Panc1 (cell line): Measurements from ENCODE around the gene TIRAP.

Source experiments
- CTCF ChIP-seq: fragments of 450-650 bp; IDR thresholded peaks from 2 replicates; pipeline ENCODE4 v1.5.1; 2017; ENCODE audit warnings: mild to moderate bottlenecking
- TF ChIP-seq, protein P1 (sequence below), 2 experiments: IDR thresholded peaks; 2 replicates each; pipeline ENCODE4 v1.6.1; 2011 to 2012; ENCODE audit warnings: low read depth in 2 of 2, control low read depth in 1 of 2, low read length in 1 of 2, mild to moderate bottlenecking in 1 of 2, moderate library complexity in 1 of 2; ENCODE audit not compliant: insufficient read depth in 1 of 2

- no peak for TF ChIP-seq CTCF
- TF ChIP-seq, protein P1, sequence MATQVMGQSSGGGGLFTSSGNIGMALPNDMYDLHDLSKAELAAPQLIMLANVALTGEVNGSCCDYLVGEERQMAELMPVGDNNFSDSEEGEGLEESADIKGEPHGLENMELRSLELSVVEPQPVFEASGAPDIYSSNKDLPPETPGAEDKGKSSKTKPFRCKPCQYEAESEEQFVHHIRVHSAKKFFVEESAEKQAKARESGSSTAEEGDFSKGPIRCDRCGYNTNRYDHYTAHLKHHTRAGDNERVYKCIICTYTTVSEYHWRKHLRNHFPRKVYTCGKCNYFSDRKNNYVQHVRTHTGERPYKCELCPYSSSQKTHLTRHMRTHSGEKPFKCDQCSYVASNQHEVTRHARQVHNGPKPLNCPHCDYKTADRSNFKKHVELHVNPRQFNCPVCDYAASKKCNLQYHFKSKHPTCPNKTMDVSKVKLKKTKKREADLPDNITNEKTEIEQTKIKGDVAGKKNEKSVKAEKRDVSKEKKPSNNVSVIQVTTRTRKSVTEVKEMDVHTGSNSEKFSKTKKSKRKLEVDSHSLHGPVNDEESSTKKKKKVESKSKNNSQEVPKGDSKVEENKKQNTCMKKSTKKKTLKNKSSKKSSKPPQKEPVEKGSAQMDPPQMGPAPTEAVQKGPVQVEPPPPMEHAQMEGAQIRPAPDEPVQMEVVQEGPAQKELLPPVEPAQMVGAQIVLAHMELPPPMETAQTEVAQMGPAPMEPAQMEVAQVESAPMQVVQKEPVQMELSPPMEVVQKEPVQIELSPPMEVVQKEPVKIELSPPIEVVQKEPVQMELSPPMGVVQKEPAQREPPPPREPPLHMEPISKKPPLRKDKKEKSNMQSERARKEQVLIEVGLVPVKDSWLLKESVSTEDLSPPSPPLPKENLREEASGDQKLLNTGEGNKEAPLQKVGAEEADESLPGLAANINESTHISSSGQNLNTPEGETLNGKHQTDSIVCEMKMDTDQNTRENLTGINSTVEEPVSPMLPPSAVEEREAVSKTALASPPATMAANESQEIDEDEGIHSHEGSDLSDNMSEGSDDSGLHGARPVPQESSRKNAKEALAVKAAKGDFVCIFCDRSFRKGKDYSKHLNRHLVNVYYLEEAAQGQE (IDR thresholded peaks at IDR 0.05; ENCODE audit: insufficient read depth in 1 of 2, low read depth in 2 of 2, low read length in 1 of 2): no peak
Measured at GRCh38 chr11:126246636-126247035, 36.3 kb upstream of the TIRAP start.
